Glutamatergic neuron (in vitro differentiated cells): ENCODE data around the gene SIRT4. TPM values are rescaled to one million over a fixed set of nuclear protein-coding genes. Genes with fewer than 3 reads are reported as not detected.

Source experiments
- DNase-seq: peaks from one replicate; pipeline ENCODE4 v3.0.0; 2022
- H3K27ac Mint-ChIP-seq: one replicate; pipeline ENCODE4 v1.8.0; 2020; ENCODE audit warnings: mild to moderate bottlenecking, mixed read lengths, inconsistent platforms; ENCODE audit not compliant: unreplicated experiment
- H3K27me3 Mint-ChIP-seq: one replicate; pipeline ENCODE4 v1.8.0; 2020; ENCODE audit warnings: mild to moderate bottlenecking, moderate library complexity, mixed read lengths, inconsistent platforms; ENCODE audit not compliant: unreplicated experiment
- H3K36me3 Mint-ChIP-seq: one replicate; pipeline ENCODE4 v1.8.0; 2020; ENCODE audit warnings: mild to moderate bottlenecking, mixed read lengths, inconsistent platforms; ENCODE audit not compliant: unreplicated experiment
- H3K4me1 Mint-ChIP-seq: one replicate; pipeline ENCODE4 v1.8.0; 2020; ENCODE audit warnings: mild to moderate bottlenecking, low read depth, mixed read lengths, inconsistent platforms; ENCODE audit not compliant: unreplicated experiment
- H3K4me3 Mint-ChIP-seq: one replicate; pipeline ENCODE4 v1.8.0; 2020; ENCODE audit warnings: mild to moderate bottlenecking, mixed read lengths, inconsistent platforms; ENCODE audit not compliant: unreplicated experiment
- H3K9me3 Mint-ChIP-seq: one replicate; pipeline ENCODE4 v1.8.0; 2020; ENCODE audit warnings: mild to moderate bottlenecking, moderate library complexity, mixed read lengths, inconsistent platforms; ENCODE audit not compliant: unreplicated experiment
- total RNA-seq: library from RNA; stranded (reverse); fragmentation: NEBNext Ultra II Directional; extraction: Animal tissue kit (Norgen Biotek cat#: 25700); gene quantifications from one replicate; pipeline ENCODE4 v1.2.1, GENCODE V29; 2021; ENCODE audit not compliant: unreplicated experiment
- TF ChIP-seq, protein P1 (sequence below): fragments of 200-600 bp; sonication (generic); IDR thresholded peaks from one replicate; pipeline ENCODE4 v1.5.0; 2021; ENCODE audit not compliant: partially characterized antibody, unreplicated experiment

SIRT4 gene
- total RNA-seq, 1 donor from 2014 or later, result 3.8 TPM

DNA sequence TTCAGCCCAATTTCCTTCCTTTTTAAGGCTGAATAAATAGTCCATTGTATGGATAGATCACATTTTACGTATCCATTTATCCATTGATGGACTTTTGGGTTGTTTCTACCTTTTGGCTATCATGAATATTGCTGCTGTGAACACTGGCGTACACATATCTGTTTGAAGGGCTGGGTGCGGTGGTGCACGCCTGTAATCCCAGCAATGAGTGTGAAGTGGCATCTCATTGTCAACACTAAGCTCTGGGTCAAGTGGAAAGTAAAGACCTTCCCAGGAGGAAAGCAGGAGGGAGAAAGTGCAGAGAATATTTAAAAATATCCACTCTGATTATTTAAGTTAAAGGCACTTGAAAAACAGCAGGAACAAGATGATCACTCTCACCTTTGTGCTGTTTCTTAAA is 37.1 kb downstream of the SIRT4 start:
- DNase-seq, result no peak
- Mint-ChIP-seq H3K27ac (peak overlapping the region; percentile 33), H3K4me3 (peak overlapping the region; percentile 25), H3K4me1 (no peaks in the 10 kb centered on the region), H3K36me3 (peaks cover 25% of the 10 kb centered on the region), H3K9me3 (peaks cover 16% of the 10 kb centered on the region), H3K27me3 (peaks cover 2% of the 10 kb centered on the region)
- TF ChIP-seq, protein P1, sequence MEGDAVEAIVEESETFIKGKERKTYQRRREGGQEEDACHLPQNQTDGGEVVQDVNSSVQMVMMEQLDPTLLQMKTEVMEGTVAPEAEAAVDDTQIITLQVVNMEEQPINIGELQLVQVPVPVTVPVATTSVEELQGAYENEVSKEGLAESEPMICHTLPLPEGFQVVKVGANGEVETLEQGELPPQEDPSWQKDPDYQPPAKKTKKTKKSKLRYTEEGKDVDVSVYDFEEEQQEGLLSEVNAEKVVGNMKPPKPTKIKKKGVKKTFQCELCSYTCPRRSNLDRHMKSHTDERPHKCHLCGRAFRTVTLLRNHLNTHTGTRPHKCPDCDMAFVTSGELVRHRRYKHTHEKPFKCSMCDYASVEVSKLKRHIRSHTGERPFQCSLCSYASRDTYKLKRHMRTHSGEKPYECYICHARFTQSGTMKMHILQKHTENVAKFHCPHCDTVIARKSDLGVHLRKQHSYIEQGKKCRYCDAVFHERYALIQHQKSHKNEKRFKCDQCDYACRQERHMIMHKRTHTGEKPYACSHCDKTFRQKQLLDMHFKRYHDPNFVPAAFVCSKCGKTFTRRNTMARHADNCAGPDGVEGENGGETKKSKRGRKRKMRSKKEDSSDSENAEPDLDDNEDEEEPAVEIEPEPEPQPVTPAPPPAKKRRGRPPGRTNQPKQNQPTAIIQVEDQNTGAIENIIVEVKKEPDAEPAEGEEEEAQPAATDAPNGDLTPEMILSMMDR, result no peak

DNA sequence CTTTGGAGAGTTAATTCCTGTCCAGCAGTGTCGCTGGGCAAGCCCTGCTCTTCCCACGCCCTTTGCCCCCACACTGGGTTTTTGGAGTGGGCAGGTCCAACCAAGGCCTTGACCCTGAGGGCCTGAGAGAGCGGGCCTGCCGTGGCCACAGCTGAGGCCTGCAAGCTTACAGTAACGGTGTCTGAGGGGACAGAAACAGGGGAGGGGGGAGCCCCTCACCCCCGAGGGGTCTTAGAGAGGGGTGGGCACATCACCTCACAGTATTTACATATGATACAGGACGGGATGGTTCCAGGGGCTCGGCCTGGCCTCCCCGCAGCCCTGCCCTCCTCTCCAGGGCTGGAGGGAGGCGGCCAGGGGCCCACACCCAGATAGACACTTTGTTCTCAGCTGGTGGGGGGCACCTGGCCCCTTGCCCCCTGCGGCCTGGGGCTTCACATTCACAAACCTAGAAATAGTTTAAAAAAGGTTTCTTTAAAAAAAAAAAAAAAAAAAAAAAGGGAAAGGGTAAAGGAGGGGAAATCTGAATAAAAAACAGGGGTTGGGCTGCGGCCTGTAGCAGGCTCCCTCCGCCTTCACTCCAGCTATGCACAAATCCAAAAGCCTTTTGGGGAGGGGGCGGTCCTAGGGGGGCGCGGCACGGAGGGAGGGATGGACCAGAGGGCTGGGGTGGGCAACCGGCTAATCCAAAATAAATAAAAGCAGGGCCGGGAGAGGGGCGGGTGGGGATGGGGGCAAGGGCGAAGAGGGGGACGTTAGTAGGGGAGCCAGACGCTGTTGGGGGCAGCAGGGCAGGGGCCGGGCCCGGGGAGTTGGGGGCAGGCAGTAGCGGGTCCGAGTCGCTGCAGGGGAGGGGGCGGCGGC is 40.3 kb downstream of the SIRT4 start:
- no peak for DNase-seq

DNA sequence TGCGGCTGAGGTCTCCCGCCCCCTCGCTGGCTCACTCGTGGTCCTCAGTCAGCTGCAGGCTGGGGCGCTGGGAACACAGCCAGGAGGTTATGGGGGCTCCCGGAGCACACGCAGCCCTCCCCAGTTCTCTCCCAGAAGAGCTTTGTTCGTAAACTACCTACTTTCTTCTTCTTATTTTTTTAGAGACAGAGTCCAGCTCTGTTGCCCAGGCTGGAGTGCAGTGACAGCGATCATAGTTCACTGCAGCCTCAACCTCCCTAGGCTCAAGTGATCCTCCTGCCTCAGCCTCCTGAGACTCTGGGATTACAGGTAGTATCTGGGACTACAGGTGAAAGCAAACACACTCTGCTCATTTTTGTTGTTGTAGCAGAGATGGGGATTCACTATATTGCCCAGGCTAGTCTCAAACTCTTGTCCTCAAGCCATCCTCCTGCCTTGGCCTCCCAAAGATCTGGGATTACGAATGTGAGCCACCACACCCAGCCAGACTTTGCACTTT is 41.0 kb downstream of the SIRT4 start:
- no peak overlapping the region for H3K4me3 Mint-ChIP-seq
- no peaks in the 10 kb centered on the region for H3K27me3 Mint-ChIP-seq
- TF ChIP-seq, protein P1, result no peak
- H3K36me3 Mint-ChIP-seq, result peaks cover 6% of the 10 kb centered on the region
- no peak for DNase-seq
- no peak overlapping the region for H3K27ac Mint-ChIP-seq
- no peaks in the 10 kb centered on the region for H3K4me1 Mint-ChIP-seq
- peaks cover 6% of the 10 kb centered on the region for H3K9me3 Mint-ChIP-seq

More for the DNA sequence above, 40.3 kb downstream of the SIRT4 start:
- TF ChIP-seq, protein P1, result no peak
- no peak overlapping the region for H3K27ac Mint-ChIP-seq
- H3K4me1 Mint-ChIP-seq, result no peaks in the 10 kb centered on the region
- peaks cover 11% of the 10 kb centered on the region for H3K9me3 Mint-ChIP-seq
- no peaks in the 10 kb centered on the region for H3K27me3 Mint-ChIP-seq
- H3K36me3 Mint-ChIP-seq, result peaks cover 13% of the 10 kb centered on the region
- H3K4me3 Mint-ChIP-seq, result no peak overlapping the region

DNA sequence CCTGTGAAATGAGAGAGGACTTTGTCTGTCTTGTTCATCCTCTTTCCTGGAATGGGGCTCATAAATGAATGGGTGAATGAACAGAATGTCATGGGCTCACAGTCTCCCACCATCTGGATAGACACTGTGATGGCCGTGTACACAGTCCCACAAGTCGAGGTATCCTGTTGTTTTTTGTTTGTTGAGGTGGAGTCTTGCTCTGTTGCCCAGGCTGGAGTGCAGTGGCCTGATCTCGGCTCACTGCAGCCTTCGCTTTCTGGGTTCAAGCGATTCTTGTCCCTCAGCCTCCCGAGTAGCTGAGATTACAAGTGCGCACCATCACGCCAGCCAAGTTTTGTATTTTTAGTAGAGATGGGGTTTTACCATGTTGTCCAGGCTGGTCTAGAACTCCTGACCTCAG is 41.6 kb downstream of the SIRT4 start:
- TF ChIP-seq, protein P1, result no peak
- DNase-seq, result no peak
- no peaks in the 10 kb centered on the region for H3K27me3 Mint-ChIP-seq
- H3K4me1 Mint-ChIP-seq, result no peaks in the 10 kb centered on the region
- no peak overlapping the region for H3K4me3 Mint-ChIP-seq
- H3K36me3 Mint-ChIP-seq, result peaks cover under 1% of the 10 kb centered on the region
- peaks cover 2% of the 10 kb centered on the region for H3K9me3 Mint-ChIP-seq
- H3K27ac Mint-ChIP-seq, result no peak overlapping the region

DNA sequence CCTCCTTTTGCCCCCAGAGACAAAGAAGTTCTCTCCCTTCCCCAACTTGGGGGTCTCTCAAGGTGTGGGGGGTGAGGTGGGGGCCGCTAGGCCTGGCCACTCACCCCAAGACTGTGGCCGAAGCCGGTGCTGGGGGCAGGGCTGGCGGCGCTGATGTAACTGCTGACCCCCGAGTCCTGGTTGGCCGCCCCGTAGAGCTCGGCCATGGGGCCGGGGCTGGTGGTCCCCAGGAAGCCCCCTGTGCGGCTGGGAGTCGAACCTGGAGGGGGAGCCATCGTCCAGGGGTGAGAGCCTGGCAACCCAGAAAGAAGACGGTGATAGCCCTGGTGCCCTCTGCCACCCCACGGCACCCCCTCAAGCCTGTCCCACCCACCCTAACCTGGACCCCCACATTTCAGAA is 43.9 kb downstream of the SIRT4 start:
- DNase-seq, result no peak
- Mint-ChIP-seq H3K36me3 (no peaks in the 10 kb centered on the region), H3K27me3 (peaks cover 2% of the 10 kb centered on the region), H3K9me3 (peaks cover 3% of the 10 kb centered on the region), H3K27ac (no peak overlapping the region), H3K4me1 (no peaks in the 10 kb centered on the region), H3K4me3 (no peak overlapping the region)
- TF ChIP-seq, protein P1, result no peak
